Measurements from ENCODE around the gene LRRK1. TPM values are rescaled to one million over a fixed set of nuclear protein-coding genes. Genes with fewer than 3 reads are reported as not detected.

LRRK1 gene
- total RNA-seq, 4 donors from 2014 or later = 9.4 to 35.5 (median 16.9) TPM

DNA sequence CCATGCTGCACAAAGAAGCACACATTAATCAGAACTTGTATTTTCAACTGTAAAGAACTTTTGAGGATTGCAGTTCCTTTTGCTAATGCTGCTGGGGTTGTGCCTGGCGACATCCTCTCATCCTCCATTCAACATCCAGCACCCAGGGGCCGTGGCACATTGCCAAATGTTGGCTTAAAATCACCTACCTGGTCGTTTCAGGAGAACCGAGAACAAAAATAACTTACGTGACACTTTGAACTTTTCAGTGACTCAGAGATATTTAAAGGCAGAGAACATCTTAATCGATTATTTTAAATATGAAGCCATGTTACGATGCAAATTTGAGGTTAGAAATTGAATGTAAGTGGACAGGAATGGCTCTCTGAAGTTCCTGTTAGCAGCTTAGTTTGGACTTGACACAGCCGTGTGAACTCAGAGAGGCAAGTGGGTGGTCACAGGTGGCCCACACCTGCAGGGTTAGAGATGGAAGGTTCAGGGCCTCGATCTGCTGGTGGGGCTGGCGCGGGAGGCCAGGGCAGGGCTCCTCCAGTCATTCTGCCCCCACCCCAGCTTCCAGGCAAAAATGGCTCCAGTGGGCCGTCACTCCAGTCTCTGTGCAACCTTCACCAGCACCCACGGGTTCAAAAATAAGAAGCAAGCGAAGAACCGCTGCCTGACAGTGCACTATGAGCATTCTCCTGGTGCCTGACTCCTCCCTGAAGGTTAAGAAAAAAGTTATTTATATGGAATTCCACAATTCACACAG is 12.2 kb downstream of the LRRK1 start:
- TF ChIP-seq, protein P1, sequence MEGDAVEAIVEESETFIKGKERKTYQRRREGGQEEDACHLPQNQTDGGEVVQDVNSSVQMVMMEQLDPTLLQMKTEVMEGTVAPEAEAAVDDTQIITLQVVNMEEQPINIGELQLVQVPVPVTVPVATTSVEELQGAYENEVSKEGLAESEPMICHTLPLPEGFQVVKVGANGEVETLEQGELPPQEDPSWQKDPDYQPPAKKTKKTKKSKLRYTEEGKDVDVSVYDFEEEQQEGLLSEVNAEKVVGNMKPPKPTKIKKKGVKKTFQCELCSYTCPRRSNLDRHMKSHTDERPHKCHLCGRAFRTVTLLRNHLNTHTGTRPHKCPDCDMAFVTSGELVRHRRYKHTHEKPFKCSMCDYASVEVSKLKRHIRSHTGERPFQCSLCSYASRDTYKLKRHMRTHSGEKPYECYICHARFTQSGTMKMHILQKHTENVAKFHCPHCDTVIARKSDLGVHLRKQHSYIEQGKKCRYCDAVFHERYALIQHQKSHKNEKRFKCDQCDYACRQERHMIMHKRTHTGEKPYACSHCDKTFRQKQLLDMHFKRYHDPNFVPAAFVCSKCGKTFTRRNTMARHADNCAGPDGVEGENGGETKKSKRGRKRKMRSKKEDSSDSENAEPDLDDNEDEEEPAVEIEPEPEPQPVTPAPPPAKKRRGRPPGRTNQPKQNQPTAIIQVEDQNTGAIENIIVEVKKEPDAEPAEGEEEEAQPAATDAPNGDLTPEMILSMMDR (IDR thresholded peaks at IDR 0.05) = no peak
- DNase-seq (ENCODE audit: low spot score) (no peak), ATAC-seq (ENCODE audit: low FRiP score) (no peak)

DNA sequence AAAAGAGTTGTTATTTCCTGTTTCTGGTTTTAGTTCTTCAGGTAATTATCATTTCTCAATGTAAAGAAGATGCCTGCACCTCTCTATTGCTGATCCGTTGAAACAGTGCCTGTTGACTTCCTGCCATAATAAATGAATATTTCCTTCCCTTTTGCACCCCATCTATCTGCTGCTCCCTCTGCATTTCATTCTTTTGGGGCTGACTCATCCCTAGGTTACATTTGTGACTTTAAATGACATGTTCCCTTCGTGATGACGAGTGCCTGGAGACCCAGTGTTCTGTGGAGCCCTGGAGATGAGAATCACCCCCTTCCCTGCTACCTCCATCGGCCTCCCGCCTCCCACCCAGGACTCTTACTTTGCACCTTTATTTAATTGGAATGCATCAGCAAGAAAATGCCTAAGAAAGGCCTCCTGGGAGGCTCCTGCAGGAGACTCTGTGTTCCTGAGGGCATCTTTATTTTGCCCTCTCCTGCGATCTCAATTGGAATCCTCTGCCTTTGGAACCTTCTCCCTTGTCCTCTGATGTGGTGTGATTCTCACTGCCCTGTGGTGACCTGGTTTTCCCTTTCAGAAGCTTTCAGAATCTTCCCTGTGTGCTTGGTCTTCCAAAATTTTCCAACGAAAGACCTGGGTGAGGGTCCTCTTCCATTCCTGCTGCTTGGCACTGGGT is 13.7 kb downstream of the LRRK1 start:
- ATAC-seq (ENCODE audit: low FRiP score) (no peak), DNase-seq (ENCODE audit: low spot score) (no peak)
- TF ChIP-seq, protein P1 (IDR thresholded peaks at IDR 0.05) = no peak

DNA sequence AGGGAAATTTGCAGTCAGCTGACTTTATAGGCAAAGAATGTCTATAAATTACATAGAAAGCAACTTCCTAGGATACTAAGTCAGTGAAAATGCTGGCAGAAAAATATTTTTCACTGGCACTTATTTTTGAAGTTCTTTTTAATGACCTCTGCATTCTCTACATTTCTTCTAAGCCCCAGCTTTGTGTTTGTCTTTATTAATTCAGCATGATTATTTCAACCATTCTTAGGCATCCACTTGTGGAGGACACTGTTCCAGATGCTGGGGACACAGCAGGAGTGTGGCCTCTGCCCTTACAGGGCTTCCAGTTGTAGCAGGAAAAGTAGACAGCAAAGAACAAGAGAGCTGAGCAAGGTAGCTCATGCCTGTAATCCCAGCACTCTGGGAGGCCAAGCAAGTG is 15.0 kb downstream of the LRRK1 start:
- TF ChIP-seq, protein P1 (IDR thresholded peaks at IDR 0.05) = no peak
- DNase-seq (ENCODE audit: low spot score) (no peak), ATAC-seq (ENCODE audit: low FRiP score) (no peak)

DNA sequence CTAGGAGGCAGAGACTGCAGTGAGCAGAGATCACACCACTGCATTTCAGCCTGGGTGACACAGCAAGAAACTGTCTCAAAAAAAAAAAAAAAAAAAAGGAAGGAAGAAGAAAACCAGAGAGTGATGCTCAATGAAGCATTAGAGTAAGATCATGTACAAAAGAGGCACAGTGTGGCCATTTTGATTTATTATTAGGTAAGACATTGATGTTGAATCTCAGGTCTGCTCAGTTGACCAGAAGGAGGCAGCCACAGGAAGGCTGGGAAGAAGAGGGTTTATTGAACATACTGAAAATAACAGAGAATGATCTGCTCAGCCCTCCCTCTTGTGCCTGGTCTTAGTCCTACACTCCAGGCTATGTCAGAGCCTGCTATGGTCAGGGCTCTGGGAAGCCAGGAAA is 15.6 kb downstream of the LRRK1 start:
- DNase-seq (ENCODE audit: low spot score) (no peak), ATAC-seq (ENCODE audit: low FRiP score) (no peak)
- TF ChIP-seq, protein P1 (IDR thresholded peaks at IDR 0.05) = no peak

DNA sequence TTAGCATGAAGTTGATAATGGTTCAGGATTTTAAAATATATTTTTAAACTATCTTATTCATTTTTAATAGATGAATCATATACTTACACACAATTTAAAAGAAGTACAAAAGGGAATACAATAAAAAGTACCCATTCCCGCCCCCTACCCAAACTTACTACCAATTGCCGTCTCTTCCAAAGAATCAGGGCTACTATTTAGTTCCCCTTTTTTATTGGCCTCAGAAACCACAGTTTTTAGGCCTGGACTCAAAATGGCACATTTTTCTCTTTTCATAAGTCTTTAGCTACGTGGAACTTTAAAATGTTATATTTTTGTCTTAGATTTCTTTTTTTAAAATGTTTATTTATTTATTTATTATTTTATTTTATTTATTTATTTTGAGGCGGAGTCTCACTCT is 18.0 kb downstream of the LRRK1 start:
- DNase-seq (ENCODE audit: low spot score) (no peak), ATAC-seq (ENCODE audit: low FRiP score) (no peak)
- TF ChIP-seq, protein P1 (IDR thresholded peaks at IDR 0.05) = no peak

DNA sequence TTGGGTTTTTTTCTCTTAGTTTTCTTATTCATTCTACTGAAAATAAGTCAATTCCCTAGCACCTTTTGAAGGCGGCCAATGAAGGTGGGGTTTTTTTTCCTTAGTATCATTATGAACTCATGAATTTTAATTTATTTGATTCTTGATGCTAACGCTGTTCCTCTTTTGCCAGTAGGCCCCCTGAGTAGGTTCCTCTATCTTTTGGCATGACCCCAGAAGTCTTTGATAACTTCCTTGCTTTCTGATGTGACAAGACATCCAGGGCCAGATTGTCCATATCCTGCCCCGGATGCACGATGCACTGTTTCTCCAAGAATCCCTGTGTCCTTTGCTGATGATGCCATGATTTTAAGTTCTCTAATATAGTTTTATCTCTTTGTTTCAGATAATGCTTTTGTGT is 20.6 kb downstream of the LRRK1 start:
- DNase-seq (ENCODE audit: low spot score) (no peak), ATAC-seq (ENCODE audit: low FRiP score) (no peak)
- TF ChIP-seq, protein P1 (IDR thresholded peaks at IDR 0.05) = no peak
